GM20431 (cell line): Measurements from ENCODE around the gene EXD2.
"Not testable (repeated sequence)": the region's sequence is repeated elsewhere in the genome, so short reads cannot be mapped to it uniquely, and the experiment has no call there.

ENCODE experiments used
- in situ Hi-C: fragments of 300-500 bp; cut with MseI, MboI; formaldehyde crosslinking; loops from one replicate; pipeline ENCODE4 v1.15.0; 2020; ENCODE audit warnings: low sequenced_read_pairs; ENCODE audit not compliant: unreplicated experiment

The EXD2 gene

DNA sequence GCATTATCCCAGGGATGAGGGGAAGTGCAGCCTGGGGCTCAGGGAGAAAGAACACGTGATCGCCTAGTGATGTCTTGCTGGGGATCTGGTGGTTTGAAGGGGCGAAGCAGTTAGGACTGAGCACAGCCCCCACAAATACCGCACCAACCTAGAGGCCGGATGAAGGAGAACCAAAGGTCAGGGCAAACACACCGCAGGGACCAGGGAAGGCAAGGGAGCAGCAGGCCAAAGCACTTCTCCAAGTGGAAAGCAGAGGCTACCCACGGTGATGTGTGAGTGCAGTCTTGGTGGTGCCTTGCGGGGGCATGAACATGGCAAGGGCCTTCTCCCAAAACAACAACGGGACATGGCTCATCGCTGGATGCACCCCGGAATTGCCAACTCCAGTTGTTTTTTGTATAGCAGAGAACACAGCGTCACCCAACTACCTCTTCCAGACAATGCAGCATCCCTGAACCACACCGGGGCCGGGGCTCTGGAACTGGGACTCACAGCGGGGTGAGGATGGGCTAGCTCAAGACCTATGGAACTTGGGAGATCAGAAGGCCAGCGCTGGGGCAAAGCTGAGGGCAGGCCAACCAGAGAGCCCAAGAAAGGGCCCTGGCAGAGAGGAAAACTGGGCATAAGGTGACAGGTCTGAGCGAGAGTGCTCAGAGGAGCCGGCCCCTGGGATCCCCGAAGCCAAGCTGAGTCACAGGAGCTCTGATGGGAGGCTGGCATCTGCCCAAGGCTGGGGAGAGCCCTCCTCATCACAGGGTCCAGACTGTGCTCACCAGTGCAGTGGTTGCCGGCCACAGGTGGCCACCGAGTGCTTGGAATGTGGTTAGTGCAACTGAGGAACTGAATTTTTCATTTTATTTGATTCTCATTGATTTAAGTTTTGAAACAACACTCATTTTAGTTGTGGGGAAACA, 79.8 kb downstream of the EXD2 start:
- in situ Hi-C loops = no loop called here

DNA sequence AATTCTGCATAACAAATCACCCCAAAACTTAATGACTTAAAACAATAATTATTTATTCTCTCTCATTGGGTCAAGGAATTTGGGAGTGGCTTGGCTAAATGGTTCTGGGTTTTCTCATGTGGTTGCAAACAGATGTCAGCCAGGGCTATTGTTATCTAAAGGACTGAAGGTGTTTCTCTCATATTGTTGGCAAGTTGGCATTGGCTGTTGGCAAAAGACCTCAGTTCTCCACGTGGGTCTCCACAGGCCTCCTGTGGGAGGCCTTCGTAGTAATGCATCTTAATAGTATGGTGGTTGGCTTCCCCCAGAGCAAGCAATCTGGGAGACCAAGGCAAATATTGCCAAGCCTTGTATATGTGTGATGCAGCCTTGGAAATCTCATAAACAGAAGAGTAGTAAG, 83.0 kb downstream of the EXD2 start:
- in situ Hi-C loops = no loop called here

DNA sequence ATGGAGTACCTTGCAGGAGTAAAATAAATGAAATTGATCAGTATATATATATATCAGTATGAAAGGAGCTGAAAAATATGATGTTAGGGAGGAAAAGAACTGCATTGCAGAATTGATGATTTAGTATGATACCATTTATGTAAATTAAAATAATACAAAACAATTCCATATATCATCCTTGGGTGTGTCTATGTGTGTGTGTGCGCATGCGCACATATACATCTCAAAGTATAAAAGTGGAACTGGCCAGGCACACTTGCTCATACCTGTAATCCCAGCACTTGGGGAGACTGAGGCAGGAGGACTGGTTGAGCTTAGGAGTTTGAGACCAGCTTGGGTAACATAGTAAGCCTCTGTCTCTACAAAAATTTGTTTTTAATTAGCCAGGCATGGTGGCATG, 84.0 kb downstream of the EXD2 start:
- in situ Hi-C loops = no loop called here

DNA sequence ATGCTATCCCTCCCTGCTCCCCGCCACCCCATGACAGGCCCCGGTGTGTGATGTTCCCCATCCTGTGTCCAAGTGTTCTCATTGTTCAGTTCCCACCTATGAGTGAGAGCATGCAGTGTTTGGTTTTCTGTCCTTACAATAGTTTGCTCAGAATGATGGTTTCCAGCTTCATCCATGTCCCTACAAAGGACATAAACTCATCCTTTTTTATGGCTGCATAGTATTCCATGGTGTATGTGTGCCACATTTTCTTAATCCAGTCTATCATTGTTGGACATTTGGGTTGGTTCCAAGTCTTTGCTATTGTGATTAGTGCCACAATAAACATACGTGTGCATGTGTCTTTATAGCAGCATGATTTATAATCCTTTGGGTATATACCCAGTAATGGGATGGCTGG, 86.1 kb downstream of the EXD2 start:
- in situ Hi-C loops = not testable (repeated sequence)

DNA sequence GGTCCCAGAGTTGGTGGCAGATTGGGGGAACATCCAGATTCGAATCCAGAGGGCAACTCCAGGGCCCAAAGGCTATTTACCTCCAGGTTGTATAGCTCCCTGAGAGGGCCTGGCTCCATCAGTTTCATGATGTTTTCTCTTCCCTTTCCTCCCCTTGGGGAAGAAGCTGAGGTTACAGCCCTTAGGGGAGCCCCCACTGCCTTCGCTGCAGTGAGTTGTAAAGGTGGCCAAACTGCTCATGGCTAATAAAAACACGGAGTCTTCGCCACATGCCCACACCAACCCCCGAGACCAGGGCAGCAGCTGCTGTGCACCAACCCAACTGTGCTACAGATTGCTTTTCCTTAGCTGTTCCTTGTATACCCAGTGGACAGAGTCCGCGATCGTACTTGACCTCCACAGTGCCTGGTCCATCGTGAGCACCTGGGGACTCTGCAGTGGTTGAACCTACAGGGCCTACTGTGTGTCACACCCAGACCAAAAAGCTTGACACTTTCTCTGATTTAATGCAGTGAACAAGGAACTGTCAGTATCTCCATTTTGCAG, 89.5 kb downstream of the EXD2 start:
- in situ Hi-C loops = no loop called here

DNA sequence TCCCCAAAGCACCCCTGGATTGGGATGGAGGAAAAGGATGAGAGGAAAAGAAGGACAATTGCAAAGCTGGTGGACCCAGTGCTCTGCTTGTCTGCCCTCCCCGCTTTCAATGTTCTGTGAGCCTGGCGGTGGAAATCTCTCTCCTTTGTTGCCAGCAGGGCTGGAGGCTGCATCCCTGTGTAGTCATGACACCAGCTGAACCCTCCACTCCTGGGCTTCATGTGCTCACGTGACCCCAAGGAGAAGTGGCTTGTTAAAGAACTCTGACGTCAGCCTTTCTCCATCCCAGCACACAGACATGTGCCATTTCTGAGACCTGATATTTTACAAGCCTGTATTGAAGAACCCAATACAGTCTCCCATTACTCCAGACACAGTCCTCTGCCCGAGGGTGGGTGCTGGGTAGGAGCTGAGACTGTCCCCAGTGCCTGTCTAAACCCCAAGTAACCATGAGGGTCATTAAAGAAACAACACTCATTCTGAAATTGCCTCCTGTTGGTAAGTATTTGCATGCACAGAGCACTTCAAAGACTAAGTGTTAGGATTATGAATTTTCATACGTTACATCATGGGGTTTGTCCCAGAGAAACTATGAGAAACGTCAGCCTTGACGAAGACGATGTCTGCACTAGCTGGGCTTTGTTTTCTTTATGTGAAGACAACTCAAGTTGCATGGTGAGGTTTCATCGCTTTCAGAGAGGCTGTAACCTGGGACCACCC, 90.3 kb downstream of the EXD2 start:
- in situ Hi-C loops = no loop called here

DNA sequence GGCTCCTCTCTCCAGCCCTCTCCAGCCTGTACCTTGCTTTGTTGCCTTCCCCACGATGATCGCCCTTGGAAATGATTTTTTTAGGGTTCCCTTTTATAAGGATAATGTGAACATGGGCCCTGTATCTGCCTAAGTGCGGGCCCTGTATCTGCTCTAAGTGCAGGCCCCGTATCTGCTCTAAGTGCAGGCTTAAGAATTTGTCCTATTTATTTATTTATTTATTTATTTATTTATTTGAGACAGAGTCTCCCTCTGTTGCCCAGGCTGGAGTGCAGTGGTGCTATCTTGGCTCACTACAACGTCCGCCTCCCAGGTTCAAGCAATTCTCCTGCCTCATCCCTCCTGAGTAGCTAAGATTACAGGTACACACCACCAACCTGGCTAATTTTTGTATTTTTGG, 91.2 kb downstream of the EXD2 start:
- in situ Hi-C loops = no loop called here

DNA sequence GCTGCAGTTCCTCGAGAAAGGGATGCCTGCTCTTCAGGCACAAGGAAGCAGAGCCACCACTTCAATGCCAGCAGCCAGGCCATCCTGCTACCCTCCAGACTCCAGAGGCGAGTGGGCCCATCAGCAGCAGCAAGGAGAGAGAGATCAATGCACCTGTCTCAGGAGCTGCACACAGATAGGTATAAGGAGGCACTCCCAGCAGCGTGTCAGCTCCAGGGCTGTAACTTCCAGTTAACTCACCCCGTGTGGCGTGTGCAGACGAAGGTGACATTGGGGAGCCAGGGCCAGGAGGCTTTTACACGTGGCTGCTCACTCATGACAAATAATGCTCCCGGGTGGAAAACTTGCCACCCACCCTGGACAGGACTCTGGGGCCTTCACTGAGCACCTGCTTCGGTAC, 92.9 kb downstream of the EXD2 start:
- in situ Hi-C loops = no loop called here

DNA sequence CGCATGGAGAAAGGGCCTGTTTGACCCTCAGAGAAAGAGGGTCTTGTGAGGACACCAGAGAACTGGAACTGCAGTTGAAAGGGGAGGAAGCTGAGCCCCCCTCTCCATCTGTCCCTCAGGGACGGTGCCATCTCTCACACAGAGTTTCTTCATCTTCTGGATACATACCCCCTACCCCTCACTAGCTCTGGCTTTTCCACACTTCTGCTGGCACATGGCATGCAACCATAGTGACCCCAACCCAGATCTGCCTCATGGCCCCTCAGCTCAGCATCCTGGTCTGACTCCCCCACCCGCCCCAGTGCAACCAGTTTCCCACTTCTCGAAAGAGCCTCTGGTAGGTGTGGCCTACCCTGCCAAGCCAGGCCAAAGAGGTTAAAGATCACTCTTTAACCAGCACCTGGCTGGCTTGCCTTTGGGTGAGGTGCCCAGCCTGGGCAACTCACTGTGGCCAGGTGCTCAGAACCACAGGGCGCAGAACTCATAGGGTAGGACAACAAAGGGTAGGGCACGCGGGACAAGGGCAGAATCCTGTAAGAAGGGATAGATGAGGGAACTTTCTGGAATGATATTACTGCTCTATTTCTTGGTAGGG, 94.5 kb downstream of the EXD2 start:
- in situ Hi-C loops = no loop called here

DNA sequence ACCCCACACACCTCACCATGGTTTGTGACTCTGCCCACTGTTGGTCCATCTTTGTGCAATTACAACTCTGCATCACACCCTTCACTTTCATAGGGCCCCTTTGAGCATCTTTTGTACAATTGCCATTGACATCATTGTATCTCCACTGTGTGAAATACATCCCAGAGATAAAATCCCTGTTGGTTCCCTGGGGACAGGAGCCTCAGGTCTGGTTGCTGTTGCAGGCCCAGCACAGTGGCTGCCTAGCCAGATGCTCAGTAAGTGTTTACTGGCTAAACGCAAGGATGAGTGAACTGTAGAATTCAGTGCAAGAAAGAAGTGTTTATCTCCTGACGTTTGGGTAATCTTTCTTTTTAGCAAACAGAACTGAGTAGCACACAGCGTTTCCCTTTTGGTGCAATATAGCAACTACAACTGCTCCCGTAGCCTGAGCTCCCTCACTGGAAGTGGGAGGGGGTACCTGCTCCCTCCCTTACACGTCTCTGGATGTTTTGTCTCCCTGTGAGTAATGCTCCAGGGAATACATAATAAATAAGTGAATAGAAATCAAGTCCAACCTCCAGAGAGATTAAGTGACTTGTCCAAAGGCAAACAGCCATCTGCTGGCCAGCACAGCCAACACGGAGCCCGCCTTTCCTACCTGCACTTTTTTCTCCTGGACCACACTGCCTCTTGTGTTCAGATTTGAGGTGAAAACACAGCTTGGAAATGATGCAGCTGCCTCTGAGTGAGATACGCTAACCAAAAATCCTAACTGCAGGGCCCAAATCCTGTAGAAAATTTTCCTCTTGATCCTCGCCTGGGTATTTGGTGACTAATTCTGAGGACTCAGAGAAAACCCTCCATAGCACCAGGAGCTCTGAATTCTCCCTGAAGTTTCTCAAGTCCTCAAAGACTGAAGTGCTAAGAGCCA, 96.1 kb downstream of the EXD2 start:
- in situ Hi-C loops = no loop called here

DNA sequence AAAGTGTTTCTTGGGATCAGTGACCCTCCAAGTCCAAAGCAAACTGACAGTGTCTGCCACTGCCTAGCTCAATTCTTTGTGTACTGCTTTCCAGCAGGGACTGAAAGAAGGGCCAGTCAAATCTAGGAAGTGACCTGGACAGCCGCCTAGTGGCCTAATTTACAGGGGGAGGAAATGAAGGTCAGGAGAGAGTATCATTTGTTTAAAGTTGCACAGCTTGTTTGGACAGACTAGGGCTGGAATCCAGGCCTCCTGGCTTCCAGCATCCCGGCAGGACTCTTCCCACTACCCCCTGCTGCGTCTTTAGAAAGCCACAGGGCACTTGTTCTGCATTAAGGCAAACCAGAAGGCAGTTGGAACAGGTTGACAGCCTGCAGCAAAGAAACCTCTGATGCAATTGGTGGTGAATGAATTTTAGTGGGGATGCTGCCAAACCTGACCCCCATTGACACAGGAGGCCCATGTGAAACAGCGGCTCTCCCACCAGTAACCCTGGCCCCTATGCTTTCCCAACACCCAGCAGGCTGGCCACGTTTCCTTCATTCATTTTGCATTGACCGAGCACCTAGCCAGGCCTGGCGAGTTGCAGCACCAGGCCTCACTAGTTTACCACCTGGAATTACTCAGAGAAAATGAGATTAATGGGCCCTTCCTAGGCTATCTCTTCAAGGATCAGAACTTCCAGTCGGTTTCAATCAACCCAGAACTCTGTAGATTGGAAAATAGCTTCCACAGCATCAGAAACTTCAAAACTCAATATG, 96.9 kb downstream of the EXD2 start:
- in situ Hi-C loops = no loop called here

DNA sequence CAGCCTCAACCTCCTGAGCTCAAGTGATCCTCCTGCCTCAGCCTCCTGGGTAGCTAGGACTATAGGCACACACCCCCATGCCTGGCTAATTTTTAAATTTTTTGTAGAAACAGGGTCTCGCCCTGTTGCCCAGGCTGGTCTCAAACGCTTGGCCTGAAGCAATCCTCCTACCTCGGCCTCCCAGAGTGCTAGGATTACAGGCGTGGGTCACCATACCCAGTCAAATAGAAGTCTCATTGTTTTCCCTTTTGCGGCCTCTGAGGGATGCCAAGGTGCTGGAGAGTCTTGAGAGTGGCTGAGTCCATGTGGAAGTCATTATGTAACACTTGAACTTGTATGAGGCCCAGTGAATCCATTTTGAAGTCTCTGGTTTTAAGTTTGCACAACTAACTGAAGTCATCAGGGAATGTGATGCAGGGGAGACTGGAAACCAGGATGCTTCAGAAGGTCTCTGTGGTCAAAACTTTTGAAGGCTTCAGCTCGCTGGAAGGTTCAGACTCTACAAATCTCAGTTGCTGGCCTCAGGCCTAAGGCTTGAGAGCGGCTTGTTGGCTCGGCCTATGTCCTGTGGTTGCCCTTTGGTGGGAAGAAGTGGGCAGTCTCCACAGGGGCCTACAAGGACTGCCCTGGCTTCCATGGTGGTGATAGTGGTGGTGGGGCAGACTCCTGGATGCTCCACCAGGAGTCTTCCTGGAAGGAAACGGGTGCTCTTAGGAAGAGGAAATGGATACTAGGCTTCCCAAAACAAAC, 97.8 kb downstream of the EXD2 start:
- in situ Hi-C loops = no loop called here

DNA sequence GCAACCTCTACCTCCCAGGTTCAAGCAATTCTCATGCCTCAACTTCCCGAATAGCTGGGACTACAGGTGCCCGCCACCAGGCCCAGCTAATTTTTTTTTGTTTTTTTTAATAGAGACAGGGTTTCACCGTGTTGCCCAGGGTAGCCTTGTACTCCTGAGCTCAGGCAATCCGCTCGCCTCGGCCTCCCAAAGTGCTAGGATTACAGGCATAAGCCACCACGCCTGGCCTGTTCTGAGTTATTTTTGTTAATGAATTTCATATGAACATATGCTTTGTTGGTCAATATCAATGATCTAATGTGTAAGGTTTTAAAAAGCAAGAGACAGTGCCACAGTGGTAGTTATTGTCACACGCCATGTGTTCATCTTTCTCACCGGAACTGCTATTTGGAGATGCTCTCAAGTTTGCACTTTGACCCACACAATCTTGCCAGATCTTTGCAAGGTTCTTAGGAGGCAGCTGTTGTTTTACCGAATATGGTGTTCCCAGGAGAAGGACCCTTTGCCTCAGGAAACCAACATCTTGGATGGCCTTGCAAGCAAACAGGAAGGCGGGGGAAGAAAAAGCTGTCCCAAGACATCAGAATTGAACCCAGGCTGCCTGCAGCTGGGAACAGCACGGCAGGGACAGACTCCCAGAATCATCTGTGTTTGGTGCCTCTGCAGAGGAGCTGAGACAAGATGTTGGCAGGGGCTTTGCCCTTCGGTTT, 98.7 kb downstream of the EXD2 start:
- in situ Hi-C loops = no loop called here

DNA sequence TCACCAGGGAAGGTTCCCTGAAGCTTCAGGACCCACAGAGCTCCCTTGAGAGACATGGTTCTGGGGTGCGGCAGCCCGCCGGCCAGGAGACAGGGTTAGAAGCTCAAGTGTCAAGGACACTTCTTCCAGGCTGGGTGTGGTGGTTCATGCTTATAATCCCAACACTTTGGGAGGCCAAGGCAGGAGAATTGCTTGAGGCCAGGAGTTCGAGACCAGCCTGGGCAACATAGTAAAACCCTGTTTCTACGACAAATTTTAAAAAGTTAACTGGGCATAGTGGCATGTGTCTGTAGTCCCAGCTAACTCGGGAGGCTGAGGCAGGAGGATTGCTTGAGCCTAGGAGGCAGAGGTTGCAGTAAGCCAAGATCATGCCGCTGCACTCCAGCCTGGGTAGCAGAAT, 99.6 kb downstream of the EXD2 start:
- in situ Hi-C loops = not testable (repeated sequence)

DNA sequence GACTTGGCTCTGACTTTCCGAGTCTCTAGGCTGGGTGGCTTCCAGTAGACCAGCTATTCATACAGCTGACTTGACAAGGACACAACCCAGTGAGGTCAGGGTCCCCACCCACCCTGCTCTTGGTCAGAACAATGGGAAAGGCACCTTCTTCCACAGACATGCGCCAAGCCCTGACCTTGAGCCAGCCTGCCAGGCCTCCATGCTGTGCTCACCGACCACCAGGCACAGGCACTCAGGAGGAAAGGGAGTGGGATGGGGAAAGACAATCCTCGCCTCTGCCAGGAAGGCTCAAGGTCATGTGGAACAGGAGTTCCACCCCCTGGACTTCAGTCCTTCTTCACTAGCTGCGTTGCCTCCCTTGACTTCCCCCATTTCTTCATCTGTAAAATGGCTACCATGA, 100.1 kb downstream of the EXD2 start:
- in situ Hi-C loops = no loop called here

DNA sequence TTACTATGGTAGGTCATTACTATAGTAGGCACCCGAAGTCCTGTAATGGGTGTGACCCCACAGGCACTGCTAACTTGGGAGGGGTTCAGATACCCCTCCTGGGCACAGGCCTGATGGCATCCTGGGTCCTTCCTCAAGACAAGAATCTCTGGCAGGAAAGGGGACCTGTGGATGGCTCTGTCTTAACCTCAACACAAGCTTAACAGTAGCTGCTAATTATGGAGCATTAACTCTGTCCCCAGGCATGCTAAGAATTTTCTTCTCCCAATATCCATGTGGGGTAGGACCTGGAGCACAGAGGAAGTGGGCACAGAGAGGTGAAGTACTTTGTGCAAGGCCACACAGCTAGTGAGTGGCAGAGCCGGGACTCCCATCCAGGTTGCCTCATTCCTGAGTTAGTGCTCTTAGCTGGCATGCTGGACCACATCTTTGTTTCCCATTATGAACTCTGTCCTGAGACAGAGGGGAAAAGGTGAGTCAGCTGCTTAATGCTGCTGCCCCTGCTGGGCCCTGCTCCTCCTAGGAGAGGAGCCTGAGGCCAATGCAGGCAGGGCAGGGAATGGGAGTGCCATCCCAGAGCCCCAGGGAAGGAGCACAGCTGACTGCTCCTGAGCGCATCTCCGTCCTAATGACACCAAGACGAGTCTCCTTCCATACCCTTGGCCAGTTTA, 100.7 kb downstream of the EXD2 start:
- in situ Hi-C loops = no loop called here
